Pancreas (tissue), 10 donors: ENCODE data around the gene PRRC2C. TPM values are rescaled to one million over a fixed set of nuclear protein-coding genes. Genes with fewer than 3 reads are reported as not detected.
A peak's percentile ranks its signal among the peaks of the same experiment; 100 is the strongest.
"Not testable (repeated sequence)": the region's sequence is repeated elsewhere in the genome, so short reads cannot be mapped to it uniquely, and the experiment has no call there.

Experiments used
- ATAC-seq, 4 donors: fragments of 200-7000 bp; cut with Tn5 transposase; one replicate each; pipeline versions ENCODE4 v1.8.0 to v1.9.1; 2020; ENCODE audit warnings: mild to moderate bottlenecking in 4 of 4, moderate library complexity in 4 of 4
- DNase-seq, 6 donors: peaks; one replicate each; pipeline ENCODE4 v3.0.0-alpha.2; 2020
- FAIRE-seq: peaks from 2 replicates; lab custom pipeline; 2012; peaks lifted over from hg19 to GRCh38; lab: Jason Lieb, UNC
- H3K27ac ChIP-seq, 4 donors: fragments of 200-600 bp; sonication (generic); 1 replicate in 3 of 4; 2 replicates in 1 of 4; pipeline versions ENCODE4 v1.5.0 to v1.8.0; 2020
- H3K27me3 ChIP-seq, 4 donors: fragments of 200-600 bp; one replicate each; pipeline ENCODE4 v1.8.0; 2021
- H3K36me3 ChIP-seq, 3 donors: fragments of 200-600 bp; sonication (generic) in 1 of 3; one replicate each; pipeline versions ENCODE4 v1.5.0 to v1.8.0; 2020 to 2021
- H3K4me1 ChIP-seq, 3 donors: fragments of 200-600 bp; one replicate each; pipeline ENCODE4 v1.8.0; 2021
- H3K4me3 ChIP-seq, 4 donors: fragments of 200-600 bp; sonication (generic) in 2 of 4; one replicate each; pipeline versions ENCODE4 v1.5.0 to v1.8.0; 2020 to 2021
- H3K9me3 ChIP-seq, 4 donors: fragments of 200-600 bp; one replicate each; pipeline ENCODE4 v1.8.0; 2021
- WGBS, 2 donors: extraction: QIAGEN DNeasy Blood & Tissue Kit; methylation state at CpG; one replicate each; pipeline ENCODE4 v1.1.7; 2013; 5-methylcytosine and 5-hydroxymethylcytosine counted together
- intact Hi-C, 3 donors: fragments of 100-400 bp; cut with DNase I; formaldehyde crosslinking; loops; one replicate each; pipeline versions ENCODE4 v1.11.1 to v1.14.2; 2022
- polyA plus RNA-seq, 2 donors: library from polyadenylated mRNA; stranded (reverse); fragments of 200-250 nt; gene quantifications; one replicate each; pipeline ENCODE4 v1.2.3, GENCODE V29; 2013
- total RNA-seq, 6 donors: library from RNA; stranded (reverse); fragmentation: NEBNext Ultra II Directional in 4 of 6; extraction: Animal tissue kit (Norgen Biotek cat#: 25700) in 4 of 6; gene quantifications; one replicate each; pipeline versions ENCODE4 v1.2.1 to v1.2.4, GENCODE V29; 2021 to 2023
- TF ChIP-seq, protein P1 (sequence below), 4 donors: fragments of 200-600 bp; sonication (generic) in 3 of 4; IDR thresholded peaks; one replicate each; pipeline versions ENCODE4 v1.5.0 to v1.8.0; 2021; ENCODE audit warnings: antibody characterized with exemption in 4 of 4
- donor health status: healthy with polysubstance abuse.
- donor health status: DM: no; HTN: no; CAD: no; lungs with moderate emphysema.
- donor health status: DM: no; HTN: no; CAD: no.
- donor health status: control.
- donor health status: control.
- donor health status: Bipolar disorder and iron deficiency.
- donor health status: DM: yes; HTN: yes; CAD: no.
- donor health status: DM: no; HTN: no; CAD: no.
- donor health status: DM: no; HTN: no; CAD: no.
- donor health status: DM: yes; HTN: yes; CAD: no.

PRRC2C gene
- total RNA-seq: 10 to 100 TPM; 45.8 to 82.3 (median 48.4) TPM
- polyA plus RNA-seq: 10 to 100 TPM; 22.4 to 59.1 TPM

- ATAC-seq (peak; percentile 97 to 99 (median 98)), DNase-seq (peak; percentile 95 to 98 (median 97)), FAIRE-seq (peak; percentile 97)
- 0% methylated on average over 50 of the region's 50 CpGs for WGBS, 2 donors
- TF ChIP-seq, protein P1, sequence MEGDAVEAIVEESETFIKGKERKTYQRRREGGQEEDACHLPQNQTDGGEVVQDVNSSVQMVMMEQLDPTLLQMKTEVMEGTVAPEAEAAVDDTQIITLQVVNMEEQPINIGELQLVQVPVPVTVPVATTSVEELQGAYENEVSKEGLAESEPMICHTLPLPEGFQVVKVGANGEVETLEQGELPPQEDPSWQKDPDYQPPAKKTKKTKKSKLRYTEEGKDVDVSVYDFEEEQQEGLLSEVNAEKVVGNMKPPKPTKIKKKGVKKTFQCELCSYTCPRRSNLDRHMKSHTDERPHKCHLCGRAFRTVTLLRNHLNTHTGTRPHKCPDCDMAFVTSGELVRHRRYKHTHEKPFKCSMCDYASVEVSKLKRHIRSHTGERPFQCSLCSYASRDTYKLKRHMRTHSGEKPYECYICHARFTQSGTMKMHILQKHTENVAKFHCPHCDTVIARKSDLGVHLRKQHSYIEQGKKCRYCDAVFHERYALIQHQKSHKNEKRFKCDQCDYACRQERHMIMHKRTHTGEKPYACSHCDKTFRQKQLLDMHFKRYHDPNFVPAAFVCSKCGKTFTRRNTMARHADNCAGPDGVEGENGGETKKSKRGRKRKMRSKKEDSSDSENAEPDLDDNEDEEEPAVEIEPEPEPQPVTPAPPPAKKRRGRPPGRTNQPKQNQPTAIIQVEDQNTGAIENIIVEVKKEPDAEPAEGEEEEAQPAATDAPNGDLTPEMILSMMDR (IDR thresholded peaks at IDR 0.05): peak; percentile 43 to 64 (median 46)
- no peaks in the 10 kb centered on the region for H3K9me3 ChIP-seq
- peak within 1 kb of the TSS; percentile 89 to 99 (median 96) for H3K27ac ChIP-seq
- no peaks in the 10 kb centered on the region for H3K27me3 ChIP-seq
- H3K36me3 ChIP-seq: no peaks in the 10 kb centered on the region
- peaks cover 20 to 37% (median 29%) of the 10 kb centered on the region in 3 donors for H3K4me1 ChIP-seq
- peak within 1 kb of the TSS; percentile 70 to 98 (median 88) for H3K4me3 ChIP-seq
- intact Hi-C loops: no loop called here
These were observed at the start of gene PRRC2C for GRCh38 chr1:171485375-171486047. Gene PRRC2C (plus strand): TSS chr1:171485530. CDS start chr1:171512089, 26,559 bp downstream.

- Histone ChIP-seq H3K36me3 (no peaks in the 10 kb centered on the region), H3K4me3 (no peak overlapping the region), H3K4me1 (no peaks in the 10 kb centered on the region), H3K9me3 (no peaks in the 10 kb centered on the region), H3K27me3 (no peaks in the 10 kb centered on the region), H3K27ac (no peak overlapping the region)
- ATAC-seq (peak in 3 of 4 donors; percentile 21 to 58 (median 40)), FAIRE-seq (no peak), DNase-seq (peak in 1 of 6 donors; percentile 15)
- WGBS, 2 donors: 58 to 64% methylated on average over 2 of the region's 2 CpGs
- intact Hi-C loops: no loop called here
- TF ChIP-seq, protein P1 (IDR thresholded peaks at IDR 0.05): no peak
These were observed 46.9 kb upstream of the PRRC2C start for GRCh38 chr1:171438441-171438840.

GRCh38 chr1:171440201-171440600 is 45.1 kb upstream of the PRRC2C start:
- H3K9me3 ChIP-seq, intact Hi-C loops, H3K4me3 ChIP-seq, ATAC-seq, FAIRE-seq, H3K27ac ChIP-seq, H3K27me3 ChIP-seq, H3K36me3 ChIP-seq, H3K4me1 ChIP-seq, DNase-seq: not testable (repeated sequence)
- 84 to 92% methylated on average over 3 of the region's 3 CpGs for WGBS, 2 donors

DNA sequence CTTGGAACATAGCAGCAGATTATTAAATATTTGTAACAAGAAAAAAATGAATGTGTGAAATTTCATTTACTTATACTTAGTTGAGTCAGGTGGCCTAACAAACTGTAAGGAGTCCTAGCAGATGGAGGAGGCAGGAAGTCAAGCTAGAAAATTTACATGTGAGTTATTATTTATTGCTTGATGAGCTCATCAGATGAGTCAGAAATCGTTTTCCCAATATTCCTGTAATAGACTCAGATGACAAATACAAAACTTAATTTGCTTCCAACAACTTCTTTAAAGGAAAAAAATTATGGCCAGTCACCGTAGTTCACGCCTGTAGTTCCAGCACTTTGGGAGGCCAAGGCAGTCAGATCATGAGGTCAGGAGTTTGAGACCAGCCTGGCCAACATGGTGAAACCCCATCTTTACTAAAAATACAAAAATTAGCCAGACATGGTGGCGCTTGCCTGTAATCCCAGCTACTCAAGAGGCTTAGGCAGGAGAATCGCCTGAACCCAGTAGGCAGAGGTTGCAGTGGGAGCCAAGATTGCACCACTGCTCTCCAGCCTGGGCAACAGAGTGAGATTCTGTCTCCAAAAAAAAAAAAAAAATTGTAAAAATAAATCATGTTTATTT is 43.9 kb upstream of the PRRC2C start:
- WGBS, 2 donors: 62 to 79% methylated on average over 5 of the region's 5 CpGs
- H3K27me3 ChIP-seq, DNase-seq, H3K9me3 ChIP-seq, H3K4me3 ChIP-seq, ATAC-seq, H3K36me3 ChIP-seq, H3K4me1 ChIP-seq, H3K27ac ChIP-seq, FAIRE-seq, intact Hi-C loops: not testable (repeated sequence)

GRCh38 chr1:171446386-171446785 is 38.9 kb upstream of the PRRC2C start:
- DNase-seq (no peak), ATAC-seq (no peak), FAIRE-seq (no peak)
- no peak overlapping the region for H3K4me3 ChIP-seq
- intact Hi-C loops: no loop called here
- no peaks in the 10 kb centered on the region for H3K27me3 ChIP-seq
- no peak overlapping the region for H3K27ac ChIP-seq
- H3K4me1 ChIP-seq: no peaks in the 10 kb centered on the region
- TF ChIP-seq, protein P1 (IDR thresholded peaks at IDR 0.05): no peak
- no peaks in the 10 kb centered on the region for H3K9me3 ChIP-seq
- H3K36me3 ChIP-seq: no peaks in the 10 kb centered on the region

- ATAC-seq: no peak
- TF ChIP-seq, protein P1 (IDR thresholded peaks at IDR 0.05): no peak
- DNase-seq: no peak
- intact Hi-C loops: no loop called here
- Histone ChIP-seq H3K36me3 (no peaks in the 10 kb centered on the region), H3K27me3 (no peaks in the 10 kb centered on the region), H3K4me1 (no peaks in the 10 kb centered on the region), H3K9me3 (no peaks in the 10 kb centered on the region), H3K27ac (no peak overlapping the region), H3K4me3 (no peak overlapping the region)
- no peak for FAIRE-seq
These were observed 29.4 kb upstream of the PRRC2C start for GRCh38 chr1:171455967-171456366.
